Coronary artery (tissue), 2 donors: ENCODE data around the gene KIFC3.
"Not testable (repeated sequence)": the region's sequence is repeated elsewhere in the genome, so short reads cannot be mapped to it uniquely, and the experiment has no call there.

Experiments
- DNase-seq: peaks from one replicate; pipeline ENCODE4 v3.0.0-alpha.2; 2017; ENCODE audit warnings: low spot score
- H3K27ac ChIP-seq, 2 donors: fragments of 200-600 bp; sonication (generic); one replicate each; pipeline ENCODE4 v1.5.1; 2016 to 2019
- H3K4me3 ChIP-seq: fragments of 200-600 bp; sonication (generic); 2 replicates; pipeline ENCODE4 v1.5.1; 2016; ENCODE audit warnings: mild to moderate bottlenecking, moderate library complexity
- CTCF ChIP-seq: fragments of 200-600 bp; sonication (generic); IDR thresholded peaks from one replicate; pipeline ENCODE4 v1.5.1; 2019; ENCODE audit warnings: antibody characterized with exemption

Gene KIFC3

GRCh38 chr16:57732037-57732436, 70.3 kb downstream of the KIFC3 start:
- H3K27ac ChIP-seq = peak overlapping the region in 1 of 2 donors; percentile 43
- DNase-seq = no peak
- no peak overlapping the region for H3K4me3 ChIP-seq
- TF ChIP-seq CTCF = no peak

- Histone ChIP-seq H3K27ac (peak overlapping the region in 1 of 2 donors; percentile 29), H3K4me3 (no peak overlapping the region)
- DNase-seq = no peak
- TF ChIP-seq CTCF = no peak
Measured at GRCh38 chr16:57730771-57731730, 71.2 kb downstream of the KIFC3 start.

GRCh38 chr16:57729852-57730251, 72.4 kb downstream of the KIFC3 start:
- not testable (repeated sequence) for DNase-seq

GRCh38 chr16:57729182-57729484, 73.2 kb downstream of the KIFC3 start:
- TF ChIP-seq CTCF = no peak
- DNase-seq = no peak
- no peak overlapping the region for H3K4me3 ChIP-seq
- H3K27ac ChIP-seq = no peak overlapping the region

More at GRCh38 chr16:57729852-57730251, 72.4 kb downstream of the KIFC3 start:
- H3K27ac ChIP-seq, H3K4me3 ChIP-seq: not testable (repeated sequence)

DNA sequence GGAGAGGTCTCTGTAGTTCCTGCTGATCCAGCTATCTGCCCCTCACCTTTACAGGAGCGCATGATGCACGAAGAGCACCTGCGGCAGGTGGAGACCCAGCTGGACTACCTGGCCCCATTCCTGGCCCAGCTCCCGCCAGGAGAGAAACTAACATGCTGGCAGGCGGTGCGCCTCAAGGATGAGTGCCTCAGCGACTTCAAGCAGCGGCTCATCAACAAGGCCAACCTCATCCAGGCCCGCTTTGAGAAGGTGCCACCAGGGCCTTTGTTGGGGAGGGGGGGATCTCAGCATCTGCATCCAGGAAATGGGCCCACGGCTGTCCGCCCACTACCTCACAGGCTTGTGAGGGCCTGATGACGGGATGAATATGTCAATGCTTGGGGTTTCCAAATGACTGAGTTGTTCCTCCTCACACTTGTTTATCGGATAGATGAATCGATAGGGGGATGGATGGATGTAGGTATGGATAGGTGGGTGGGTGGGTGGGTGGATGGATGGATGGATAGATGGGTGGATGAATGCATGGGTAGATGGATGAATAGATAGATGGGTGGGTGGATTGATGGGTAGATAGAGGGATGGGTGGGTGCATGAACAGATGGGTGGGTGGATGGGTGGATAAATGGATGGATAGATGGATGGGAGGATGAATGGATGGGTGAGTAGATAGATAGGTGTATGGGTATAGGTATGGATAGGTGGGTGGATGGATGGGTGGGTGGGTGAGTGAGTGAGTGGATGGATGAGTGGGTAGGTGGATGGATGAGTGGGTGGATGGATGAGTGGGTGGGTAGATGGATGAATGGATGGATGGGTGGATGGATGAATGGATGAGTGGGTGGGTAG, 73.7 kb downstream of the KIFC3 start:
- Histone ChIP-seq H3K27ac (no peak overlapping the region), H3K4me3 (no peak overlapping the region)
- no peak for DNase-seq
- no peak for TF ChIP-seq CTCF

DNA sequence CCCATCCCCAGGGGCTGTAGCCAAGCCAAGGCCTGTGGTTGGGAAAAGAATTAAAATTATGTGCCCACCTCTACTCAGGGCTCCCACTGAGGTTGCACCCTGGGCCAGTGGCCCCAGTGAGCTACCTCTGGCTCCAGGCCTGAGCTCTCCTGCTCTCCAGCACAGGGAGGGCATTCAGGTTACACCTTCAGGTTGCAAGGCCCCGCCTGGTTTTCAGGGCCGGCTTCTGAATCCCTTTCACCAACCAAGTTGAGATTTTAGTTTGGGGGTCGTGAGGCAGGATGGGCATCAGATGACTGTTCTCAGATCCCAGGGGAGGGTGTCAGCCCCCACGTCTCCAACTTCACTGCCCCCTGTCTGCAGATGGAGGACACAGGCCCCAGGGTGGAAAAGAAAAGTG, 74.7 kb downstream of the KIFC3 start:
- DNase-seq = no peak
- TF ChIP-seq CTCF = no peak
- no peak overlapping the region for H3K27ac ChIP-seq

GRCh38 chr16:57726433-57726947, 75.8 kb downstream of the KIFC3 start:
- DNase-seq = no peak
- no peak overlapping the region for H3K27ac ChIP-seq
- TF ChIP-seq CTCF = no peak
- no peak overlapping the region for H3K4me3 ChIP-seq

More for the DNA sequence above, 74.7 kb downstream of the KIFC3 start:
- no peak overlapping the region for H3K4me3 ChIP-seq
